DMS53 (cell line): ENCODE measurements around the gene ALDOA.

ENCODE experiments used
- DNase-seq: peaks from one replicate; lab custom pipeline; 2025; lab: John Stamatoyannopoulos, UW

The ALDOA gene

GRCh38 chr16:30069611-30070462 is 4.3 kb downstream of the ALDOA start:
- DNase-seq = no peak

DNA sequence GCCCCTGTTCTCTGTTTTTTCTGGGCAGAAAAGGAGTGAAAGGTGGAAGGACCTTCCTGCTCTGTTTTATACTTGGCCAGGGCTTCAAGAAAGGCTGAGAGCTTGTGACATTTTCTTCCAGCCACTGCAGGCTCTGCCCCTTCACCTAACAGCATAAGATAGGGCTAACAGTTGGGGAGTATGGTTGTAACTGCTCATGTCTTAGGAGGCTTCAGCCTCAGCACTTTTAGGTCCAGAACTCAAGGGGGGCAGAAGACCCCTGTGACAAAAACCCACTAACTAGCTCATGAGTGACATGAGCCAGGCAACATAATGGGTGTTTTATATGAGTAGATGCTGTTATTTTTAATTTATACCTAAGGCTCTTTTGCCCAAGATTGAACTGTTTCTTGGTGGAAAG is 4.9 kb downstream of the ALDOA start:
- DNase-seq = no peak

- peak; percentile 94 for DNase-seq
Observed at GRCh38 chr16:30075503-30076275, 10.1 kb downstream of the ALDOA start, which contains the start of gene PPP4C. Gene PPP4C (plus strand): TSS chr16:30075994. CDS start chr16:30076378, 384 bp downstream.

GRCh38 chr16:30076276-30076791 is 10.8 kb downstream of the ALDOA start:
- peak; percentile 45 for DNase-seq

- DNase-seq = no peak
Observed at GRCh38 chr16:30077656-30078055, 12.1 kb downstream of the ALDOA start.

DNA sequence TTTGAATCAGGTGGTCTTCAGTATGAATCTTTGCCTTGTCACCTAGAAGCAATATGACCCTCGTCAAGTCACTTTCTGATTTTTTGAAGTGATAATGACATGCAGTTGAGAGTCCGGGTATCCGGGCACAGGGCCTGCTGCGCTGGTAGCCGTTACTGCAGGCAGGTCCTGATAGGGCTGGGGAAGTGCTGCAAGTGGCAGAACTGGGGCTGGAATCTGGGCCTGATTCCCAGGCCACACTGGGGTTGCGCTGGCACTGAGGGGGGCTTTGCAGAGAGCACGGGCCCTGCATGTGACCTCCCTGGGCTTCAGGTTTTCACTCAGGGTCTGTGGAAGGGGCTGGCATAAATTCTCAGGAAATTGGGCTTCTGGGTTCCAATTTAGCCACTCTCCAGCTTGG is 13.2 kb downstream of the ALDOA start:
- no peak for DNase-seq

DNA sequence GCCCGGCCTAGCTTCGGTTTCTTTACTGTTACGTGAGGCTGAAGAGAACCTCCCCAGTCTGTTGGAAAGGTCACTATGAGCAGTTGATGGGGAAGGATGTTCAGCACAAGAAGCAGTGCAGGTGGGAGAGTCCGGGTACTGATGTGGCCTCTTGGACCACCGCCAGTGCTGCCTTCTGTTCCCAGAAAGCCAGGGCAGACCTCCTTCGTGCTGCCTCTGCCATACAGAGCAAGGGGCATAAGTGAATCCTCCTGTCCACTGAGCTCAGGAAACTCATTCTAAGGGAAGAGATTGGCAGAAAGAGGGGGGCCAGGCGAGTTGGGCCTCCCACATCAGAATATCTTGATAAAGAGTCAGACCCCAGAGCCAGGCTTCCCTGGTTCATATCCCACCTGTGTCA is 13.9 kb downstream of the ALDOA start:
- no peak for DNase-seq

DNA sequence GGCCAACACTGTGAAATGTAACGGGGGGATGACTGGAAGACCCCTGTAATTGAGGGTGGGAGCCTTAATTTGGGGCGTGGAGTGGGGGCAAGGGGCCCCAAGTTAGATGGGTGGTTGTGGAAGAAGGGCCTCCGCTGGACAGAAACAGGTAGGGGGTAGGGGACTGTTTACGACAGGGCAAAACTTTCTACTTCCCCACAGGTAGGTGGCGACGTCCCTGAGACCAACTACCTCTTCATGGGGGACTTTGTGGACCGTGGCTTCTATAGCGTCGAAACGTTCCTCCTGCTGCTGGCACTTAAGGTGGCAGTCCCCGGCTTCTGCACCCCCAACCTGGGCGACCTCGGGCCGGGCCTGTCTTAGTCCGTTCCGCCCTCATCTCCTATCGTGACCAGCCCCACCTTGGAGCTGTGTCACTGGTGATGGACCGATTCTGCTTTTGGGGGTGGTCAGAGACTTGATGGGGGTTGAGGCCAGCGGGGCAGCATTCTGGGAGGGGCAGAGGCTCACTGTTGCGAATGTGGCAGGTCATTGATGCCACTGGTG is 17.1 kb downstream of the ALDOA start:
- DNase-seq = no peak

- DNase-seq = no peak
Observed at GRCh38 chr16:30083216-30084055, 17.9 kb downstream of the ALDOA start.

DNA sequence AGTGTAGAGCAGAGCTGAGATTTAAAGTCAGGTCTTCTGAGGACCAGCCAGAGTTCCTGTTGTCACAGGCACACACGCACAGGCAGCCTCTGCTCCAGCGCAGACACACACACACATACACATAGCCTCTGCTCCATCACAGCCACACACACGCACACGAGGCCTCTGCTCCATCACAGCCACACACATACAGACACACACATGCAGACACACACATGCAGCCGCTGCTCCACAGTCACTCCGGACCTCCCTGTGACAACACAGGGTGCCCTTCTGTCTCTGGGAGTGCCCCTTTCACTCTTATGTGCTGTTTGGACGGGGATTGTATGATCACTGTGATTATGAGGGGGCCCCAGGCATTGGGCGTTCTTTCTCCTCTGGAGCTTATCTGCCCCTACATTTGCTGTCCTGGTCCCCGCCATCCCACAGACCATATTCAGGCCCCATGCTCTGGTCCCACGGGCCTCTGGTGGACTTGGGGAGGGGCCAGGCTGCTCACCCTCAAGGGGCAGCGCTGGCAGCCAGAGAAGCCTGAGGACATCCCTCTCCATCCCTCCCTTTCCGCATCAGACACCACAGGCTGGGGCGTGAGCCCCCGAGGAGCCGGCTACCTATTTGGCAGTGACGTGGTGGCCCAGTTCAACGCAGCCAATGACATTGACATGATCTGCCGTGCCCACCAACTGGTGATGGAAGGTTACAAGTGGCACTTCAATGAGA is 18.7 kb downstream of the ALDOA start:
- DNase-seq = no peak

- no peak for DNase-seq
Observed at GRCh38 chr16:30084816-30085159, 19.2 kb downstream of the ALDOA start.

GRCh38 chr16:30085247-30085646 is 19.7 kb downstream of the ALDOA start:
- DNase-seq = no peak

DNA sequence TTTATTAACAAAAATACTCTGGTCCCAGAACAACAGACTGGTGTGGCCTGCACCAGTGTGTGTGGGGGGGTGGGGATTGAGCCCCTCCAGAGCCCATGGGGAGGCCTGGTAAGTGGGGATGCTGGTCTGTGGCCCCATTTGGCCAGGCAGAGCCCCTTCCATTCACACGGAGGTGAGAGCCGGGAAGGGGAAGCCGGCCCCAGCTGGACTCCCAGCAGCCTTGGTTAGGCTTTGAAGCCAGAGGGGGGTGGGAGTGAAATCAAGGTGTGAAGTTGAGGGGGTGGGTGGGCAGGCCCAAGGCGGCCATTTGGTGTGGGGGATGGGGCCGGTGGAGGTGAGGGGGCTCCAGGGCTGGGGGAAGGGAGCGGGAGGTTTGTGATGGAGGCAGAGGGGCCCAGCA is 20.3 kb downstream of the ALDOA start:
- no peak for DNase-seq

DNA sequence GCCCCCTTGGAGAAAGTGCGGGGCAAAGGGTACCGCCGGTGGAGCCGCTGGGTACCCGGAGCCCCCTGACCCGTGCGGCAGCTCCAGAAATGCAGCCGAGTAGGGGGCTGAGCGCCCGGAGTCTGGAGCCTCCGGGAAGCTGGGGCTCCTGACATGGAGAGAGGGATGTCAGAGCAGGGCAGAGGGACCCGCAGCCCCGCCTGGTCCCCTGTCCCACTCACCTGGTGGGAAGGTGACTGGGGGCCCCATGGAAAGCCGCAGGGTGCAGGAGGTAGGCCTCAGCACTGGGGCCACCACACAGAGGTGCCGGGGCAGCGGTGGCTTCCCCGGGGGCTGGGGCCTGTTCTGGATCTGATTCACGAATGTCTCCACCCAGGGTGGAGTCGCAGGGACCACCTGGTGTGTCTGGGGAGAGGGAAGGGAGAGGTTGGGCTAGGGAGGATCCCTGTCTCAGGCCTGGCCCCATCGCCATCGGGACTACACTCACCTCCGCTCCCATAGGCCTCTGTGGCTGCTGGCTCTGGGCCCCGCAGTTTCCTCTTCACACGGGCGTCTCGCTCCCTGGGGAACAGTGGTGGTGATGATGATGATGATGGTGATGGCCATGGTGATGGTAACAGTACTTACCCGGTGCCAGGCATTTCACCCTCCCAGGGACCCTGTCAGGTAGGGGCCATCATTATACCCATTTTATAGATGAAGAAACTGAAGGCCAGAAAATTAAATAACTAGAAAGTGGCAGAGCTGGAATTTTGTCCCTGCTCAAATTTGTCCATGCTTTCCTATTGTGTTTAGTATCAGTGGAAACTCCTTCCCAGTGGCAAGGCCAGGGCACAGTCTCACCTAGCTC is 21.0 kb downstream of the ALDOA start:
- DNase-seq = no peak

GRCh38 chr16:30087181-30087898 is 21.8 kb downstream of the ALDOA start:
- DNase-seq = no peak

- peak; percentile 24 for DNase-seq
Observed at GRCh38 chr16:30088237-30088831, 22.8 kb downstream of the ALDOA start.

DNA sequence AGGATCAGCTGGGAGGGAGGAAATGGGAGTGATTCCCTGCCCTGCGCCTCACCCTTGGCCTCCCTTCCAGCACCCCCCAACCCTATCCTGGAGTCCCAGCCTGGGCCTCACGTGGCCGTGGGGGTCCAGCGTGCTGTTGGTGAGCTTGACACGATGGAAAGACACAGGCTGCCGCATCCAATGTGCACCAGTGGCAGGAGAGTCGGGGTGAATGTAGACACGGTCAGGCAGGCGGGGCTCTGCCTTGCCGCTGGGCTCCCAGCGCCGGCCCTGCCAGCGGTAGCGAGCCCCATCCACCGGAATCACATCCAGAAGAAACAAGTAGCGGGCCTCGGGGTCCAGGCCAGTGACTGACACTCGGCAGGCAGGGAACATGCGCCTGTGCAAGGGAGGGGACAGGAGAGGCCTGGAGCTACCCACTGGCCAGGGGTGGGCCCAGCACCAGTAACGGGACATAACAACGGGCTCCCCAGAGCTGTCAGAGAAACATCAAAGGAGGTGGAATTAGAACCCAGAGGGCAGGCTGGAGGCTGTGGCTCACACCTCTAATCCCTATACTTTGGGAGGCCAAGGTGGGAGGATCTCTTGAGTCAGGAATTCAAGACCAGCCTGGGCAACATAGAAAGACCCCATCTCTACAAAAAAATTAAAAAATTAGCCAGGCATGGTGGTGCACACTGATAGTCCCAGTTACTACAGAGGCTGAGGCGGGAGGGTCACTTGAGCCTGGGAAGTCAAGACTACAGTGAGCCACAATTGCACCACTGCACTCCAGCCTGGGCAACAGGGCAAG is 23.5 kb downstream of the ALDOA start:
- no peak for DNase-seq

- no peak for DNase-seq
Observed at GRCh38 chr16:30090610-30091331, 25.2 kb downstream of the ALDOA start.
